HCT116 (cell line): ENCODE measurements around the gene REPS1. TPM values are rescaled to one million over a fixed set of nuclear protein-coding genes. Genes with fewer than 3 reads are reported as not detected.

ENCODE experiments used
- ATAC-seq: fragments of 200-7000 bp; cut with Tn5 transposase; 2 replicates; pipeline ENCODE4 v1.9.1; 2020; ENCODE audit warnings: mild to moderate bottlenecking, moderate library complexity
- BruUV-seq: library from RNA; stranded (reverse); fragments of 400-500 nt; replicated peaks from 2 replicates; lab custom pipeline; 2021; lab: Mats Ljungman, UMichigan
- CTCF ChIA-PET: fragments of 300-600 bp; sonication (Branson Sonifier 250); formaldehyde crosslinking; loops from one replicate; lab custom pipeline; 2021; ENCODE audit warnings: antibody characterized with exemption; lab: Charles Lee
- POLR2A ChIA-PET: fragments of 300-600, 350-600 bp; sonication (Branson Sonifier 250); formaldehyde crosslinking; loops from one replicate; lab custom pipeline; 2021; ENCODE audit warnings: antibody characterized with exemption; lab: Charles Lee
- RAD21 ChIA-PET, 2 experiments: fragments of 300-600 bp; sonication (Branson Sonifier 250); formaldehyde crosslinking; loops; one replicate each; lab custom pipeline; 2023; ENCODE audit warnings: low total read pairs in 2 of 2; ENCODE audit not compliant: uncharacterized antibody in 2 of 2, unreplicated experiment in 2 of 2, low non-redundant PET in 1 of 2; lab: Charles Lee
- DNase-seq: peaks from one replicate; pipeline ENCODE4 v3.0.0-alpha.2; 2010; ENCODE audit warnings: low read depth, low spot score
- H2AFZ ChIP-seq: fragments of 200-600 bp; shearing (Covaris generic), sonication (generic); 2 replicates; pipeline ENCODE4 v1.6.1; 2017; ENCODE audit warnings: low read depth, mixed run types, mixed read lengths, antibody characterized with exemption, low read length; ENCODE audit not compliant: poor library complexity, severe bottlenecking
- H3K27ac ChIP-seq: 2 replicates; pipeline ENCODE4 v1.5.1; 2012; ENCODE audit warnings: low read depth, low read length
- H3K27me3 ChIP-seq: fragments of 200-600 bp; sonication (generic); 2 replicates; pipeline ENCODE4 v1.6.1; 2016; ENCODE audit warnings: mixed run types, low read length, mixed read lengths; ENCODE audit not compliant: insufficient read depth
- H3K36me3 ChIP-seq, 2 experiments: fragments of 200-500 bp in 1 of 2; fragments of 200-600 bp in 1 of 2; sonication (Bioruptor generic) in 1 of 2; sonication (generic) in 1 of 2; 2 replicates each; pipeline versions ENCODE4 v1.5.1 to v1.6.1; 2014 to 2016; ENCODE audit warnings: low read length in 2 of 2, inconsistent platforms in 1 of 2, mixed read lengths in 1 of 2, mixed run types in 1 of 2; ENCODE audit not compliant: insufficient read depth in 2 of 2, control insufficient read depth in 1 of 2
- H3K4me1 ChIP-seq, 2 experiments: fragments of 200-600 bp in 1 of 2; sonication (generic) in 1 of 2; 2 replicates each; pipeline versions ENCODE4 v1.5.1 to v1.6.1; 2012 to 2017; ENCODE audit warnings: low read length in 2 of 2, inconsistent platforms in 1 of 2, mild to moderate bottlenecking in 1 of 2, mixed read lengths in 1 of 2, mixed run types in 1 of 2, moderate library complexity in 1 of 2; ENCODE audit not compliant: insufficient read depth in 2 of 2, control insufficient read depth in 1 of 2
- H3K4me2 ChIP-seq: fragments of 200-600 bp; sonication (generic); 2 replicates; pipeline ENCODE4 v1.6.1; 2017; ENCODE audit warnings: mixed run types, low read length, mixed read lengths
- H3K4me3 ChIP-seq, 2 experiments: fragments of 200-600 bp in 1 of 2; sonication (generic) in 1 of 2; replicated peaks in 1 of 2; 2 replicates each; pipeline ENCODE4 v1.5.1; 2011 to 2016; ENCODE audit warnings: low read length in 2 of 2, control low read depth in 1 of 2, low read depth in 1 of 2, mild to moderate bottlenecking in 1 of 2, mixed read lengths in 1 of 2, mixed run types in 1 of 2
- H3K79me2 ChIP-seq: fragments of 200-600 bp; sonication (generic); 2 replicates; pipeline ENCODE4 v1.6.1; 2017; ENCODE audit warnings: mild to moderate bottlenecking, mixed run types, low read length, moderate library complexity, mixed read lengths; ENCODE audit not compliant: insufficient read depth
- H3K9ac ChIP-seq: fragments of 200-600 bp; sonication (generic); 2 replicates; pipeline ENCODE4 v1.6.1; 2016; ENCODE audit warnings: low read length, mixed read lengths
- H3K9me2 ChIP-seq: fragments of 200-600 bp; sonication (generic), shearing (Covaris generic); 2 replicates; pipeline ENCODE4 v1.6.1; 2017; ENCODE audit warnings: mixed run types, mild to moderate bottlenecking, moderate library complexity; ENCODE audit not compliant: insufficient read depth
- H3K9me3 ChIP-seq, 2 experiments: fragments of 200-500 bp in 1 of 2; fragments of 200-600 bp in 1 of 2; sonication (Bioruptor generic) in 1 of 2; sonication (generic) in 1 of 2; 2 replicates each; pipeline ENCODE4 v1.6.1; 2014 to 2017; ENCODE audit warnings: low read length in 2 of 2, mixed read lengths in 2 of 2, inconsistent platforms in 1 of 2, low read depth in 1 of 2, mild to moderate bottlenecking in 1 of 2, mixed run types in 1 of 2, moderate library complexity in 1 of 2; ENCODE audit not compliant: control insufficient read depth in 1 of 2, insufficient read depth in 1 of 2
- H4K20me1 ChIP-seq: fragments of 200-600 bp; sonication (generic), shearing (Covaris generic); 2 replicates; pipeline ENCODE4 v1.6.1; 2017; ENCODE audit warnings: mixed run types, mild to moderate bottlenecking, moderate library complexity; ENCODE audit not compliant: insufficient read depth
- CBX3 ChIP-seq: IDR thresholded peaks from 2 replicates; pipeline ENCODE4 v1.6.1; 2012; ENCODE audit warnings: low read depth
- MAX ChIP-seq: IDR thresholded peaks from 2 replicates; pipeline ENCODE4 v1.6.1; 2012
- REST ChIP-seq: IDR thresholded peaks from 2 replicates; pipeline ENCODE4 v1.6.1; 2012; ENCODE audit warnings: low read depth
- YY1 ChIP-seq: IDR thresholded peaks from 2 replicates; pipeline ENCODE4 v1.6.1; 2011; ENCODE audit warnings: low read length, low read depth, moderate library complexity, mild to moderate bottlenecking; ENCODE audit not compliant: insufficient replicate concordance; ENCODE audit errors: extremely low read depth
- ZBTB33 ChIP-seq: IDR thresholded peaks from 2 replicates; pipeline ENCODE4 v1.6.1; 2011; ENCODE audit warnings: mild to moderate bottlenecking, low read length, moderate library complexity; ENCODE audit not compliant: insufficient replicate concordance; ENCODE audit errors: extremely low read depth
- intact Hi-C: fragments of 100-400 bp; cut with micrococcal nuclease; formaldehyde crosslinking; loops from 2 replicates; pipeline ENCODE4 v1.10.0; 2022
- total RNA-seq: library from RNA; stranded (reverse); gene quantifications from one replicate; pipeline ENCODE4 v1.2.1, GENCODE V29; 2021; ENCODE audit not compliant: unreplicated experiment

REPS1 gene
- total RNA-seq, 1 experiment from 2014 or later = 52.7 TPM

GRCh38 chr6:138979365-138979764 is 8.7 kb downstream of the REPS1 start:
- peaks cover 26% of the 10 kb centered on the region; the same call in 1 of the 2 replicates for H4K20me1 ChIP-seq
- H3K4me1 ChIP-seq = peaks cover 0 to 12% of the 10 kb centered on the region in 2 experiments; a peak in 2 of 4 replicates
- no TSS peak for BruUV-seq
- RAD21 ChIA-PET = no interaction called here
- no peaks in the 10 kb centered on the region for H3K36me3 ChIP-seq
- H3K4me2 ChIP-seq = no peak overlapping the region
- H2AFZ ChIP-seq = no peak overlapping the region
- H3K4me3 ChIP-seq = no peak overlapping the region
- POLR2A ChIA-PET = no interaction called here
- H3K79me2 ChIP-seq = peaks cover 99% of the 10 kb centered on the region
- TF ChIP-seq YY1 (no peak), ZBTB33 (no peak), REST (no peak), CBX3 (no peak), MAX (no peak)
- intact Hi-C loops = no loop called here
- DNase-seq (no peak), ATAC-seq (no peak)
- no peak overlapping the region for H3K27ac ChIP-seq
- H3K27me3 ChIP-seq = no peaks in the 10 kb centered on the region
- CTCF ChIA-PET = no interaction called here
- no peaks in the 10 kb centered on the region for H3K9me2 ChIP-seq
- no peaks in the 10 kb centered on the region for H3K9me3 ChIP-seq
- no peak overlapping the region for H3K9ac ChIP-seq
